Endothelial cell of umbilical vein (primary cell): ENCODE results near the gene SMIM24. TPM values are rescaled to one million over a fixed set of nuclear protein-coding genes. Genes with fewer than 3 reads are reported as not detected.

Source experiments
- BruUV-seq: library from RNA; stranded (reverse); fragments of 400-500 nt; replicated peaks from 2 replicates; lab custom pipeline; 2021; lab: Mats Ljungman, UMichigan
- CTCF ChIA-PET: fragments of 300-600, 350-600 bp; sonication (Branson Sonifier 250); formaldehyde crosslinking; loops from one replicate; lab custom pipeline; 2021; ENCODE audit warnings: antibody characterized with exemption, inconsistent platforms; lab: Charles Lee
- POLR2A ChIA-PET: fragments of 300-600, 350-600 bp; sonication (Branson Sonifier 250); formaldehyde crosslinking; loops from one replicate; lab custom pipeline; 2021; ENCODE audit warnings: antibody characterized with exemption, inconsistent platforms; lab: Charles Lee
- DNase-seq: peaks from one replicate; pipeline ENCODE4 v3.0.0-alpha.2; 2011; ENCODE audit warnings: low read depth, low spot score
- FAIRE-seq: peaks from 2 replicates; lab custom pipeline; 2011; peaks lifted over from hg19 to GRCh38; lab: Jason Lieb, UNC
- H2AFZ ChIP-seq: 2 replicates; pipeline ENCODE4 v1.6.0; 2012; ENCODE audit warnings: low read depth, low read length, control low read depth, inconsistent platforms
- H3K27ac ChIP-seq: 2 replicates; pipeline ENCODE4 v1.5.1; 2011; ENCODE audit warnings: low read depth, mild to moderate bottlenecking, control low read depth, low read length, moderate library complexity; ENCODE audit not compliant: insufficient read depth
- H3K27me3 ChIP-seq, 2 experiments: 2 replicates each; pipeline versions ENCODE4 v1.6.0 to v1.6.1; 2011; ENCODE audit warnings: low read length in 2 of 2, mixed read lengths in 1 of 2; ENCODE audit not compliant: control insufficient read depth in 2 of 2, insufficient read depth in 2 of 2
- H3K36me3 ChIP-seq, 2 experiments: 2 replicates in 1 of 2; 3 replicates in 1 of 2; pipeline ENCODE4 v1.5.1; 2011; ENCODE audit warnings: low read length in 2 of 2, mild to moderate bottlenecking in 1 of 2, moderate library complexity in 1 of 2; ENCODE audit not compliant: control insufficient read depth in 2 of 2, insufficient read depth in 2 of 2; ENCODE audit errors: extremely low read depth in 1 of 2
- H3K4me1 ChIP-seq: 3 replicates; pipeline ENCODE4 v1.5.1; 2011; ENCODE audit warnings: mild to moderate bottlenecking, low read length; ENCODE audit not compliant: control insufficient read depth, insufficient read depth; ENCODE audit errors: extremely low read depth
- H3K4me2 ChIP-seq: 2 replicates; pipeline ENCODE4 v1.6.1; 2011; ENCODE audit warnings: low read length, control low read depth, mixed read lengths; ENCODE audit not compliant: insufficient read depth
- H3K4me3 ChIP-seq, 3 experiments: fragments of 200-600 bp in 1 of 3; sonication (generic), shearing (Covaris generic) in 1 of 3; replicated peaks in 1 of 3; 2 replicates each; pipeline ENCODE4 v1.5.1; 2011 to 2016; ENCODE audit warnings: control low read depth in 3 of 3, low read length in 3 of 3, mild to moderate bottlenecking in 2 of 3, inconsistent platforms in 1 of 3, low read depth in 1 of 3, moderate library complexity in 1 of 3; ENCODE audit not compliant: insufficient read depth in 1 of 3
- H3K79me2 ChIP-seq: 2 replicates; pipeline ENCODE4 v1.6.0; 2012; ENCODE audit warnings: low read length, inconsistent platforms; ENCODE audit not compliant: control insufficient read depth, insufficient read depth
- H3K9ac ChIP-seq: replicated peaks from 2 replicates; pipeline ENCODE3; 2011; ENCODE audit warnings: low read length, control low read depth; ENCODE audit not compliant: insufficient read depth; ENCODE audit errors: extremely low read depth
- H3K9me1 ChIP-seq: replicated peaks from 3 replicates; pipeline ENCODE4 v1.6.0; 2011; ENCODE audit warnings: mild to moderate bottlenecking, low read length; ENCODE audit not compliant: control insufficient read depth, insufficient read depth; ENCODE audit errors: extremely low read depth
- H3K9me3 ChIP-seq: replicated peaks from 2 replicates; pipeline ENCODE4 v1.5.1; 2012; ENCODE audit warnings: low read length, inconsistent platforms; ENCODE audit not compliant: control insufficient read depth, insufficient read depth
- H4K20me1 ChIP-seq: replicated peaks from 2 replicates; pipeline ENCODE3; 2011; ENCODE audit warnings: mild to moderate bottlenecking, low read length; ENCODE audit not compliant: control insufficient read depth, insufficient read depth; ENCODE audit errors: extremely low read depth
- EZH2 ChIP-seq: IDR thresholded peaks from 2 replicates; pipeline ENCODE4 v1.6.1; 2012; ENCODE audit warnings: borderline replicate concordance, low read depth, mild to moderate bottlenecking, moderate library complexity, low read length, inconsistent platforms; ENCODE audit not compliant: severe bottlenecking
- FOS ChIP-seq: IDR thresholded peaks from 2 replicates; pipeline ENCODE4 v1.6.1; 2011; ENCODE audit warnings: mild to moderate bottlenecking, low read length, moderate library complexity, borderline replicate concordance; ENCODE audit not compliant: insufficient read depth
- GATA2 ChIP-seq: IDR thresholded peaks from 2 replicates; pipeline ENCODE4 v1.7.0; 2011; ENCODE audit warnings: low read depth, mild to moderate bottlenecking, moderate library complexity, mixed read lengths, low read length; ENCODE audit not compliant: insufficient read length, insufficient read depth
- JUN ChIP-seq: IDR thresholded peaks from 2 replicates; pipeline ENCODE4 v1.6.1; 2011; ENCODE audit warnings: borderline replicate concordance, low read depth; ENCODE audit not compliant: insufficient read length, insufficient read depth
- MYC ChIP-seq: IDR thresholded peaks from one replicate; pipeline ENCODE4 v1.6.1; 2011; ENCODE audit warnings: mild to moderate bottlenecking, low read depth, low read length
- POLR2A ChIP-seq: IDR thresholded peaks from 2 replicates; pipeline ENCODE4 v1.6.1; 2012; ENCODE audit warnings: low read depth, mild to moderate bottlenecking, control low read depth, low read length
- POLR2AphosphoS5 ChIP-seq: IDR thresholded peaks from 2 replicates; pipeline ENCODE4 v1.6.1; 2012; ENCODE audit warnings: low read depth, mild to moderate bottlenecking, control low read depth, low read length, moderate library complexity; ENCODE audit not compliant: insufficient read depth
- dilution Hi-C: fragments of 300-500 bp; cut with MboI; formaldehyde crosslinking; loops from one replicate; pipeline ENCODE4 v1.15.0; 2019; ENCODE audit warnings: low sequenced_read_pairs; ENCODE audit not compliant: extremely low pct_ligation_motif_present
- intact Hi-C: fragments of 100-400 bp; cut with micrococcal nuclease; formaldehyde crosslinking; loops from one replicate; pipeline ENCODE4 v1.10.0; 2022
- polyA plus RNA-seq, 4 experiments: library from polyadenylated mRNA; depleted of rRNA in 3 of 4; stranded (reverse) in 3 of 4; unstranded in 1 of 4; fragments of >200 nt; gene quantifications; 2 replicates each; pipeline versions ENCODE4 v1.2.1 to v1.2.3, GENCODE V29; 2011 to 2012; ENCODE audit warnings: missing spikeins in 1 of 4
- total RNA-seq: library from RNA; stranded (reverse); gene quantifications from 2 replicates; pipeline ENCODE4 v1.2.3, GENCODE V29; 2021
- TF ChIP-seq, protein P1 (sequence below), 2 donors: IDR thresholded peaks; 1 replicate in 1 of 2; 2 replicates in 1 of 2; pipeline ENCODE4 v1.5.1; 2011; ENCODE audit warnings: low read length in 2 of 2, mild to moderate bottlenecking in 2 of 2, moderate library complexity in 2 of 2, control low read depth in 1 of 2, inconsistent platforms in 1 of 2, low read depth in 1 of 2; ENCODE audit not compliant: insufficient read depth in 1 of 2; ENCODE audit errors: extremely low read depth in 1 of 2
- TF ChIP-seq, protein P2 (sequence below): IDR thresholded peaks from 2 replicates; pipeline ENCODE4 v1.6.1; 2011; ENCODE audit not compliant: insufficient read depth, insufficient read length

The SMIM24 gene
- total and polyA plus RNA-seq, 2 donors (not counting 3 experiments of a cell fraction or from before 2014, with no cell fraction given) = not detected

DNA sequence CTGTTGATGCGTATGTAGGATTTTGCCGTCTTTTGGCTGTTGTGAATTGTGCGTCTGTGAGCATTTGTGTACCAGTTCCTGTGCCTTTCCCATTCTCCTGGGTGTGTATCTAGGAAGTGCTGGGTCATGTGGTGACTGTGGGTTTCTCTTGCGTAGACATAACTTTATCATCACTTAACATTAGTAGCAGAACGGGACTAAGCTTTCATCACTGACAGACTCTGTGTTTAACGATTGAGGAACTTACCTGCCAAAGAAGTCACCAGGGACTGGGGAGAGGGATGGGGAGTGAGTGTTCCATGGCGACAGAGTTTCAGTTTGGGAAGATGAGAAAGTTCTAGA, 40.8 kb upstream of the SMIM24 start:
- H3K4me1 ChIP-seq = no peaks in the 10 kb centered on the region
- H3K4me2 ChIP-seq = no peak overlapping the region
- intact Hi-C loops = no loop called here
- BruUV-seq = no TSS peak
- H3K9me1 ChIP-seq = no peaks in the 10 kb centered on the region
- no peaks in the 10 kb centered on the region for H3K9me3 ChIP-seq
- H3K4me3 ChIP-seq = no peak overlapping the region
- H2AFZ ChIP-seq = no peak overlapping the region
- ChIA-PET POLR2A (no interaction called here), CTCF (no interaction called here)
- H3K36me3 ChIP-seq = peaks cover 0 to 42% of the 10 kb centered on the region in 2 experiments
- TF ChIP-seq, protein P1, sequence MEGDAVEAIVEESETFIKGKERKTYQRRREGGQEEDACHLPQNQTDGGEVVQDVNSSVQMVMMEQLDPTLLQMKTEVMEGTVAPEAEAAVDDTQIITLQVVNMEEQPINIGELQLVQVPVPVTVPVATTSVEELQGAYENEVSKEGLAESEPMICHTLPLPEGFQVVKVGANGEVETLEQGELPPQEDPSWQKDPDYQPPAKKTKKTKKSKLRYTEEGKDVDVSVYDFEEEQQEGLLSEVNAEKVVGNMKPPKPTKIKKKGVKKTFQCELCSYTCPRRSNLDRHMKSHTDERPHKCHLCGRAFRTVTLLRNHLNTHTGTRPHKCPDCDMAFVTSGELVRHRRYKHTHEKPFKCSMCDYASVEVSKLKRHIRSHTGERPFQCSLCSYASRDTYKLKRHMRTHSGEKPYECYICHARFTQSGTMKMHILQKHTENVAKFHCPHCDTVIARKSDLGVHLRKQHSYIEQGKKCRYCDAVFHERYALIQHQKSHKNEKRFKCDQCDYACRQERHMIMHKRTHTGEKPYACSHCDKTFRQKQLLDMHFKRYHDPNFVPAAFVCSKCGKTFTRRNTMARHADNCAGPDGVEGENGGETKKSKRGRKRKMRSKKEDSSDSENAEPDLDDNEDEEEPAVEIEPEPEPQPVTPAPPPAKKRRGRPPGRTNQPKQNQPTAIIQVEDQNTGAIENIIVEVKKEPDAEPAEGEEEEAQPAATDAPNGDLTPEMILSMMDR (IDR thresholded peaks at IDR 0.05; ENCODE audit: extremely low read depth in 1 of 2, insufficient read depth in 1 of 2, low read depth in 1 of 2, low read length in 2 of 2) = no peak
- TF ChIP-seq POLR2AphosphoS5 (no peak), EZH2 (no peak), MYC (no peak), GATA2 (no peak), JUN (no peak), POLR2A (no peak), FOS (no peak)
- TF ChIP-seq, protein P2, sequence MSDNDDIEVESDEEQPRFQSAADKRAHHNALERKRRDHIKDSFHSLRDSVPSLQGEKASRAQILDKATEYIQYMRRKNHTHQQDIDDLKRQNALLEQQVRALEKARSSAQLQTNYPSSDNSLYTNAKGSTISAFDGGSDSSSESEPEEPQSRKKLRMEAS = no peak
- DNase-seq (no peak), FAIRE-seq (no peak)
- H3K27me3 ChIP-seq = no peaks in the 10 kb centered on the region
- H3K79me2 ChIP-seq = peaks cover 54% of the 10 kb centered on the region
- H3K27ac ChIP-seq = no peak overlapping the region
- no peaks in the 10 kb centered on the region for H4K20me1 ChIP-seq
- dilution Hi-C loops = no loop called here
- no peak overlapping the region for H3K9ac ChIP-seq
